GM21723 (cell line): Measurements from ENCODE around the gene RPIA.
A peak's percentile ranks its signal among the peaks of the same experiment; 100 is the strongest.
"Not testable (repeated sequence)": the region's sequence is repeated elsewhere in the genome, so short reads cannot be mapped to it uniquely, and the experiment has no call there.

Experiments used
- ATAC-seq: cut with Tn5 transposase; IDR thresholded peaks from one replicate; pipeline ENCODE4 v1.9.1; 2021; ENCODE audit warnings: mild to moderate bottlenecking, moderate library complexity; ENCODE audit not compliant: unreplicated experiment

RPIA gene

GRCh38 chr2:88733155-88733902 is 41.9 kb downstream of the RPIA start:
- ATAC-seq = no peak

DNA sequence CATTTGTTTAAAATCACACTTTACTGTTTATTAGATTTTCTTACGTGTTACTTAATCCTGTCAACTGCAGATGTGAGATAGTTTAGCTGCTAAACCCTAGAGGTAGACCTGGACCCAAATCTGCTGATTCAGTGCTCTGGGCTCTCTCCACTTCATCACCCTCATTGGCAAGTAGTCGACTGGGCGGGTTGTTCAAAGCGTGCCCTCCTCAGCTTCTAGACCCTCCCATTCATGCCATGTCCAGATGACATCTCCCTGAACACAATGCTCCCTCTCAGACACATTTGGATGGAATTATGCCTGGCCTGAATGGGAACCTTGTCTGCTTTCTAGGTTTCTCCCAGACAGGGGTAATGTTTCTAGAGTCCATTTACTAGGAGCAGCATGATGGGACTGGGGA is 43.7 kb downstream of the RPIA start:
- no peak for ATAC-seq

GRCh38 chr2:88735853-88736252 is 44.4 kb downstream of the RPIA start:
- no peak for ATAC-seq

DNA sequence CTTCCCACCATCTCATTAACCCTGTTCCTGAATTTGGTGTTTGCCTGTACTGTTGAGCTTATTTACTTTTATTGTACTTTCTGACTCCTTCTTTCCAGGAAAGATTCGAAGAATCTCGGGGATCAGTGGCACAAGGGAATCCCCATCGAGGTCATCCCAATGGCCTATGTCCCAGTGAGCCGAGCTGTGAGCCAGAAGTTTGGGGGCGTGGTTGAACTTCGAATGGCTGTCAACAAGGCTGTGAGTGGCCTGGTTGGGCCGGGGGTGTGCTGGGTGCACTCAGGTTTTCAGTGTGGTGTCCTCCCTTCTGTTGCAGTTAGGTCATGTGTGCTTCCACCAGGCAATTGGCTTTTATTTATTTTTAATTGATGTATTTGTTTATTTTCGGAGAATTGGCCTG is 45.0 kb downstream of the RPIA start:
- no peak for ATAC-seq

DNA sequence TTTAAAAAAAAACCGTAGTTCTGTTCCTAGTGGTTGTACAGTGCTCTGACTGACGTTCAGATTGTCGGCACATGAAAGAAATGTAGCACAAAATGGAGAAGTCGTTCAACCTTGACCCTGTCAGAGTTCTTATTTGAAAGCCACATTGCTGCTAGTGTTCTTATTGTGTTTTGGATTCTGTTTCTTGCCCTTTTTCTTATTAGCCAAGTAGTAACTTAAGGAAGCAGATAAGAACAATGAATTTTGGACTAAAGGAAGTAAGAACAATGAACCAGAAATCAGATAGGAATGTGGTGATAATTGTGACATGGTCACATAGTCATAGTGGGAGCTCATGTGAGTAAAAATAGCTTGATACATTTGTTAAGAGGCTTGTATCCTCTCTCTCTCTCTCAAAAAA is 45.9 kb downstream of the RPIA start:
- ATAC-seq = no peak

GRCh38 chr2:88738271-88738670 is 46.8 kb downstream of the RPIA start:
- no peak for ATAC-seq

GRCh38 chr2:88739985-88740600 is 48.6 kb downstream of the RPIA start:
- ATAC-seq = peak; percentile 94

- ATAC-seq = no peak
These were observed 55.5 kb downstream of the RPIA start for GRCh38 chr2:88746929-88747490.

DNA sequence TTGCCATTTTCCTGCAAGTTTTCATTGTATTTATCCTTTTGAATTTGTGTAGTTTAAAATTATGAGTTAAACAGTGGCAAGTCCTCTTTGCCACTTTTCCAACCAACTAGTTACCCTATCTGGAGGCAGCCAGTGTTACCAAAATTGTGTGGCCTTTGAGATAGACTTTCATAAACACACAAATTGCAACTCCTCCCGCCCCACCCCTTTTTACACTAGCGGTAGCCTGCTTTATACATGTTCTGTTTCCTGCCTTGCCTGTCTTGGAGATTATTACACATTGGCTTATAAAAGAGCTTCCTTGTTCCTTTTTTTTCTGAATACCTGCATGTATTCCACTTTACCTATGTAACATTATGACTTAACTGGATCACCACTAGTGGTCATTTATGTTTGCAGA is 56.5 kb downstream of the RPIA start:
- no peak for ATAC-seq

DNA sequence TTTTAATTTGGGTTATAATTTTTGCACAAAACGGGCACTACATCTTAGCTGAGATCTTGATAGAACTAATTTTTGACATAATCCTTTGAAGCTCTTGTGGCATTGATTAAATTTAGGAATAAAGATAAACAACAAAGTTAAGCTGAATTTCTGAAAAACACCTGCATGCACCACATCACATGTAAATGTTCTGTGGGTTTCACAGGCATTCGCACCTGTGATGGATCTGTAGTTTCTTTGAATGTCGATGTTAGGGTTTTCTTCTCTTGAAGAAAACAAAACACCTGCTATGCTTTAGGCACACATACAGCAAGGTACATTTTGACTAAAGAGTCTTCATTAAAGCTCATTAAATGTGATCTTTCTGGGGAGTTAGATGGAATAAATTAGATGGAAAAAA is 60.3 kb downstream of the RPIA start:
- ATAC-seq = no peak

GRCh38 chr2:88753833-88754584 is 62.5 kb downstream of the RPIA start:
- ATAC-seq = peak; percentile 95

DNA sequence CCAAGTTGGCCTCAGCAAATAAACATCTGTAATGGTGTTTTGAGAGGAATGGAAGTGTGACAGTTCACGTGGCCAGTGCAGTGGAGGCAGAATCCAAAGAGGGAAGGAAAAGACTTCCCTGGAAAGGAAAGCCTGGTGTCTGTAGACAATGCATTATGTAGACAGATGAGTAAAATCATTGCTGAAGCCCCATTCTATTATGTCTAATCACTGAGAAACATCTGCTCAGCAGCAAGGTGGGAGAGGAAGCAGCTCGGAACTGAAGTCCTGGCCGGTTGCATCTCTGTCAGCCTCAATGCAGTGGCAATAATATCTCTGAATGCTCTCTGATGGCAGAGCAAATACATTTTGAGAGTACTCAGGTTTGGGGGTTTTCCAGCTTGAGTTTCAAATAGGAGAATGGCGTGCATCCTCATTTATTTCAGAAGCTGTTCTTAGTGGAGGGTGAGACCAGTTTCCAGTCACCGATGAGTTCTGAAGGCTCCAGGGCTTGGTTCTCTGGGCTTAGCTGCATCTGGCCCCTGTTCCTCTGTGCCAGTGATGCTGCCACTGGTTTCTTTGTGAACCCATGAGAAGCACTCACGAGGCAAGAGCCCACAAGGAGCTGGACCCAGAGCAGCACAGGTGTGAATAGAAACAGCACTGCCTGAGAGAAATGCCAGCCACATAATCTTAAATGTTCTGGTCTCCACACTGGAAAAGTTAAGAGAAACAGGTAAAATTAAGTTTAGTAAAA is 63.3 kb downstream of the RPIA start:
- peak; percentile 32 for ATAC-seq

- no peak for ATAC-seq
These were observed 64.4 kb downstream of the RPIA start for GRCh38 chr2:88755836-88756235.

DNA sequence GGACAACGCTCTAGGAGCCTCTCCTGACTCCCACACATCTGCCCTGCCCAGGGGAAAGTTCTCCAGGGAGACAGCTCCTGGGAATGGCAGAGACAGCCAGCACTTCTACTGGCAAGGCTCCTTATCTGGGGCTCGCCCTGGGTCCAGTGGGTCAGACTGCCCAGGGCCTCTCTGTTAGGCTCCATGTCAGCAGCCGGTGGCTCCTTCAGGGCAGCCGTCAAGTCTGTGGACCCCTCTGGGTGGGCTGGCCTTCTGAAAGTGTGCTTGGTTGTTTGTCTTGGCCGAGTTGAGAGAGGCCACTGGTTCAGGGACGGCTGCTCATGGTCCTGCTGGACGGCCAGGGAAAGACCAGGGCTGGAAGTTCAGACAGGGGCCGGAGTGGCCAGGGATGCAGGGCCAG is 65.6 kb downstream of the RPIA start:
- ATAC-seq = no peak

DNA sequence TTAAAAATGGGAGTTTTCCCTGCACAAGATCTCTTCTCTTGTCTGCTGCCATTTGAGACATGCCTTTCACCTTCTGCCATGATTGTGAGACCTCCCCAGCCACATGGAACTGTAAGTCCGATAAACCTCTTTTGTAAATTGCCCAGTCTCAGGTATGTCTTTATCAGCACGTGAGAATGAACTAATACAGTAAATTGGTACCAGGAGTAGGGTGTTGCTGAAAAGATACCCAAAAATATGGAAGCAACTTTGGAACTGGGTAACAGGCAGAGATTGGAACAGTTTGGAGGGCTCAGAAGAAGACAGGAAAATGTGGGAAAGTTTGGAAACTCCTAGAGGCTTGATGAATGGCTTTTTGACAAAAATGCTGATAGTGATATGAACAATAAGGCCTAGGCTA is 67.2 kb downstream of the RPIA start:
- ATAC-seq = not testable (repeated sequence)

DNA sequence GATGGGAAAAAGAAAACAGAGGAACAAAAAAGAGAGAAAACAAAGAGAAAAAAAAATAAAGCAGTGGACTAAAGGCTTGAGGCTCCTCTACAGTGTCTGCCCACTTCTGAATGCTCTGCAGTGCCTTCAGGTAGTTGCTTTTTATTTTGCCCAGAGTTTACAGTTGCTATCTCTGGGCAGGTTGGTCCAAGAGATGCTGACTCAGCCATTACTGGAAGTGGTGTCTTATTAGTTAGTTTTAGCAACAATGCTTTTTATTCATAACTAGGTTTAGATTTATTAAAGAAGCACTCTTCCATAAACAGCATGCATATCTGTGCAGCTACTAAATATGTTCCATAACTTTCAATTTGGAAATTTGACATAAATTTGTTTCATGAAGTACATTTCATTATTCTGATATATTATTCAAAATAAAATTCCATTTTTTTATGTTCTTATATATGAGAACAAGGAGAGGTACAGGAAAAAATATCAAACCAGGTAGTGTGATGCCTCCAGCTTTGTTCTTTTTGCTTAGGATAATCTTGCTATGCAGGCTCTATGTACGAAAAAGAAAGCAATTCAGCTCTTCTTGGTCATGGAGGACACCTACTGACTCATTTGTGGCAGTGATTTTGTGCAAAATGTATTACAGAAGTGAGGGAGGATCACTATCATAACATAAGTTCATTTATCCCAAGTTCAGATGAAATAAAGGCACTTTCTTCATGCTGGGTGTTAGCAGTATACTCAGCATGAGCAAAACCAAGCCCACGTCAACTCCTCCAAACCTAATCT is 69.5 kb downstream of the RPIA start:
- ATAC-seq = no peak

- ATAC-seq = no peak
These were observed 72.8 kb downstream of the RPIA start for GRCh38 chr2:88764141-88764849.

DNA sequence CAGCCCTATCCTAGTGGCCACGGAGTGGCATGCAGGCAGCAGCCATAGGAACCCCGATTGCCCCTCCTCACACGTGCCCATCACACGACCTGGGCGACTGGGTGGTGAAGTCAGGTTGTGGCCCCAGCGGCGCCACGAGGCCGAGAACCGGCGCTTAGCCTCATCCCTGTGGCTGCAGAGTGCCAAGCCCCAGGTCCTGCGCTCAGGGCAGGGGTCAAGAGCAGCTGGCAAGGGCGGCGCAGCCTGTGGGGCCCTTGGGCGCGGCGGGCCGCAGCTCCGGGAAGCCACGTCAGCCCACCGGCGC is 73.3 kb downstream of the RPIA start:
- ATAC-seq = no peak

DNA sequence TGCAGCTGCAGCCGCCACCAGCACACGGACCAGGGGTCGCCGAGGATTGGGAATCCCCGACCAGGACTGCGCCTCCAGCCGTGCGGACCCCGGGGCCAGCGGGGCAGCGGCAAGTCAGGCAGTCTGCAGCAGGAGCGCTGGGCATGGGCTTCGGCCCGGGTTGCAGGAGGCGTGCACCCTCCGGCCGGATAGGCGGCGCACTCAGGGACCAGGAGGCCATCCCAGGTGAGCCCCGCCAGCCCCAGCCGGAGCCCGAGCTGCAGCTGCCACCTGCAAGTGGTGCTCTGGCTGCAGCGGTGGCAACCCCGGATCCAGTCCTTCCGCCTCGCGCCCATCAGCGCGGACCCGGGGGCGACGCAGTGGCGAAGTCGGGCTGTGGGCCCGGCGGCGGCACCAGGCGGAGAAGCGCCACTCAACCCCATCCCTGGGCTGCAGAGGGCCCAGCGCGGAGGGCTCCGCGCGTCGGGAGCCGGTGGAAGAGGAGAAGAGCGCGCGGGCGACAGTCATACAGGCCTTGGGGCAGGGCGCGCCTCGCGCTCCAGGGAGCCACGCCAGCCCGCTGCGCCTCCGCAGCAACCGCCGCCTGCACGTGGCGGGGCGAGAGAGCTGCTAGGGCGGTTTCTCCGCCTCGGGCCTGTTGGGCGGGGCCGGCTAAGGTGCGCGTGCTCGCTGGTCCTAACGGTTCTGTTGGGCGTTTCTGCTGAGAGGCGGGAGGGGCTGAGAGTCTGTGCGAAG is 73.8 kb downstream of the RPIA start:
- ATAC-seq = peak; percentile 85
